ENCODE data around the gene FAM222A. TPM values are rescaled to one million over a fixed set of nuclear protein-coding genes. Genes with fewer than 3 reads are reported as not detected.

Gene FAM222A
- total RNA-seq, 2 experiments from 2014 or later, result 0.76 to 1.0 TPM

- Mint-ChIP-seq H3K36me3 (ENCODE audit: low read depth) (peaks cover 15% of the 10 kb centered on the region), H3K27me3 (peaks cover 3% of the 10 kb centered on the region), H3K4me1 (ENCODE audit: low read depth) (no peaks in the 10 kb centered on the region), H3K4me3 (no peak overlapping the region), H3K9me3 (peaks cover 20% of the 10 kb centered on the region), H3K27ac (no peak overlapping the region)
- intact Hi-C loops (cut with micrococcal nuclease), result no loop called here
- ChIA-PET CTCF (interaction anchor here (1.1 kb wide), 1 partner anchor 13 kb away, joined by 3 read pairs; no protein-coding TSS in a partner anchor), POLR2A (no interaction called here)
- TF ChIP-seq CTCF (IDR thresholded peaks at IDR 0.05), result no peak
- DNase-seq (no peak), ATAC-seq (no peak)
Observed at GRCh38 chr12:109753054-109753401, 39.4 kb downstream of the FAM222A start.

- H3K27me3 Mint-ChIP-seq, result peaks cover 3% of the 10 kb centered on the region
- H3K36me3 Mint-ChIP-seq (ENCODE audit: low read depth), result peaks cover 15% of the 10 kb centered on the region
- no peaks in the 10 kb centered on the region for H3K4me1 Mint-ChIP-seq (ENCODE audit: low read depth)
- POLR2A ChIA-PET, result interaction anchor here (1.0 kb wide), 1 partner anchor 12 kb away, joined by 3 read pairs; no protein-coding TSS in a partner anchor
- H3K4me3 Mint-ChIP-seq, result no peak overlapping the region
- H3K9me3 Mint-ChIP-seq, result peaks cover 20% of the 10 kb centered on the region
- DNase-seq (no peak), ATAC-seq (no peak)
- TF ChIP-seq CTCF (IDR thresholded peaks at IDR 0.05), result no peak
- H3K27ac Mint-ChIP-seq, result no peak overlapping the region
- CTCF ChIA-PET, result interaction anchor here (0.7 to 1.1 kb wide), 4 partner anchors 9 to 235 kb away, joined by 3 read pairs; no protein-coding TSS in a partner anchor
- intact Hi-C loops (cut with micrococcal nuclease), result no loop called here
Observed at GRCh38 chr12:109753959-109754358, 40.3 kb downstream of the FAM222A start.

GRCh38 chr12:109756457-109756856 is 42.8 kb downstream of the FAM222A start:
- intact Hi-C loops (cut with micrococcal nuclease), result no loop called here
- H3K4me1 Mint-ChIP-seq (ENCODE audit: low read depth), result no peaks in the 10 kb centered on the region
- DNase-seq (no peak), ATAC-seq (no peak)
- no peak overlapping the region for H3K4me3 Mint-ChIP-seq
- no peak overlapping the region for H3K27ac Mint-ChIP-seq
- H3K36me3 Mint-ChIP-seq (ENCODE audit: low read depth), result peaks cover 15% of the 10 kb centered on the region
- ChIA-PET POLR2A (no interaction called here), CTCF (no interaction called here)
- no peak for TF ChIP-seq CTCF (IDR thresholded peaks at IDR 0.05)
- peaks cover 3% of the 10 kb centered on the region for H3K27me3 Mint-ChIP-seq
- H3K9me3 Mint-ChIP-seq, result peaks cover 20% of the 10 kb centered on the region

- no peak overlapping the region for H3K4me3 Mint-ChIP-seq
- H3K4me1 Mint-ChIP-seq (ENCODE audit: low read depth), result no peaks in the 10 kb centered on the region
- peaks cover 3% of the 10 kb centered on the region for H3K27me3 Mint-ChIP-seq
- ATAC-seq (no peak), DNase-seq (no peak)
- POLR2A ChIA-PET, result no interaction called here
- intact Hi-C loops (cut with micrococcal nuclease), result no loop called here
- CTCF ChIA-PET, result interaction anchor here (1.2 kb wide), 1 partner anchor 20 kb away, joined by 3 read pairs; no protein-coding TSS in a partner anchor
- H3K9me3 Mint-ChIP-seq, result peaks cover 20% of the 10 kb centered on the region
- peaks cover 15% of the 10 kb centered on the region for H3K36me3 Mint-ChIP-seq (ENCODE audit: low read depth)
- no peak overlapping the region for H3K27ac Mint-ChIP-seq
- no peak for TF ChIP-seq CTCF (IDR thresholded peaks at IDR 0.05)
Observed at GRCh38 chr12:109757671-109758265, 44.1 kb downstream of the FAM222A start.

Data from activated CD8-positive, alpha-beta T cell treated with anti-CD3 and anti-CD28 coated beads for 36 hours (primary cell).